SW 1271 (cell line): ENCODE measurements around the gene CTNND2.
"Not testable (repeated sequence)": the region's sequence is repeated elsewhere in the genome, so short reads cannot be mapped to it uniquely, and the experiment has no call there.

ENCODE experiments used
- DNase-seq, 2 experiments: peaks; one replicate each; lab custom pipeline; 2025; lab: John Stamatoyannopoulos, UW

Gene CTNND2

DNA sequence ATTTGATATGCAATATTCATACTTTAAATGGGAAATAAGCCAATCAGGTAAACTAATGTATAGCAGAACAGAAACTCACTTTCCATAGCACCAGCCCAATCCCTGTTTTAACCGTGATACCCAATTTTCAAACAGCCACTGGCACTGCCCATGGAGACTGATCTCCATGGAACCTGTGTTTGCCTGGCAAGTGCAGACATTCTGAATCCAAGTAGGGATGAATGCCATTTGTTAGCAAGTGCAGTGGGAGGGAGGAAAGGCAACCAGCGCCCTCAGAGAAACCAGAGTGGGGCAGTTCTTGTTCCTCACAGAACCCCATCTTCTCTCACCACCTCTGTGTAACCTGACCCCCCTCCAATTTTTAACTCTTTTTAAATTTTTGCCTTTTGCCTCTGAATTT lies 229.1 kb downstream of the CTNND2 start:
- DNase-seq: no peak

DNA sequence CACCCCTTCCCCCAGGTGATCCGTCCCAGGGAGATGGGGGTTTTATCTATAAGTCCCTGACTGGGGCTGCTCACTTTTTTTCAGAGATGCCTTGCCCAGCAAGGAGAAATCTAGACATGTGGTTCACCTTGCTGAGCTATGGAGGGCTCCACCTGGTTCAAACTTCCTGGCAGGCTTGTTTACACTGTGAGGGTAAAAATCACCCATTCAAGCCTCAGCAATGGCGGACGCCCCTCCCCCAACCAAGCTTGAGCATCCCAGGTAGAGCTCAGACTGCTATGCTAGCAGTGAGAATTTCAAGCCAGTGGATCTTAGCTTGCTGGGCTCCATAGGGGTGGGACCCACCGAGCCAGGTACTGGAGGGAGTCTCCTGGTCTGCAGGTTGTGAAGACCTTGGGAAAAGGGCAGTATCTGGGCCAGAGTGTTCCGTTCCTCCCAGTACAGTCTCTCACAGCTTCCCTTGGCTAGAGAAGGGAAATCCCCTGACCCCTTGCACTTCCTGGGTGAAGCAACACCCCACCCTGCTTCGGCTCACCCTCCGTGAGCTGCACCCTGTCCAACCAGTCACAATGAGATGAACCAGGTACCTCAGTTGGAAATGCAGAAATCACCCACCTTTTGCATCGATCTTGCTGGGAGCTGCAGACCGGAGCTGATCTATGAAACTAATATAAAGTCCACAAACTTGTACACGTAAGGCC lies 231.7 kb downstream of the CTNND2 start:
- DNase-seq: no peak

GRCh38 chr5:11658376-11658775 lies 245.9 kb downstream of the CTNND2 start:
- DNase-seq: no peak

- DNase-seq: no peak
Measured at GRCh38 chr5:11656916-11657315, 247.3 kb downstream of the CTNND2 start.

DNA sequence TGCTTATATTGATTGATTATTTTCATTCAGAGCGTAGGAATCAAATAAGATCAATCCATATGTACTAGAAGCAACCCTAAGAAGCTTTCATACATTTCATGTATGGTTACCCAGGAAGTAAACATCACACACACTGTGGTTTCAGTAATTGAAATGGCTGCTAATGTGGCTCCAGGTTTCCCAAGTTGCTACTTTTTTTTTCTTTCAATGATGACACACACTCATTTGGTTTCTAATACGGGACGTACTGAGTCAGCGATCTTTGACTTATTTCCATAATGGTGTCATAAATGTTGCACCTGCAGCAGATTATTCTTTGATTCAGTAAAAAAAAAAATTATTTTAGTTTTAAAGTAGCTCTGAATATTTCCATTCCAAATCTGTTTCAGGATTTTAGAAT lies 248.6 kb downstream of the CTNND2 start:
- no peak for DNase-seq

- DNase-seq: no peak
Measured at GRCh38 chr5:11650936-11651335, 253.3 kb downstream of the CTNND2 start.

GRCh38 chr5:11646141-11646540 lies 258.1 kb downstream of the CTNND2 start:
- DNase-seq: no peak

DNA sequence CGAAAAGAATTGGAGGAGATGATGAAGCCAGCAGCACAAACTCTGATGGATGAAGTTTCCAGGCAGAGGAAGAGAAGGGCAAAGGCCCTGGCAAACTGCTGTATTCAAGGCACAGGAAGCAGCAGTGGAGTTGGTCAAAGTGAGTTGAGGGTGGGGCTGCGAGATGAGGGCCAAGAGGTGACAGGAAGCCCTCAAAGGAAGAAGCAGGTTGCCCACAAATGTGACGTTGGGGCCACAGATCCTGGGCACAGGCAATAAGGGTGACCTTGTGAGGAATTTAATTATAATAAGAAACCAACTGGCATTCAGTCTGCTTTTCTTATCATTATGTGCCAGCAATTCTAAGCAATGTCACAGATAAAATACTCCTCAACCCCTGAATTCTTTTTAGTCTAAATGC lies 261.8 kb downstream of the CTNND2 start:
- no peak for DNase-seq

DNA sequence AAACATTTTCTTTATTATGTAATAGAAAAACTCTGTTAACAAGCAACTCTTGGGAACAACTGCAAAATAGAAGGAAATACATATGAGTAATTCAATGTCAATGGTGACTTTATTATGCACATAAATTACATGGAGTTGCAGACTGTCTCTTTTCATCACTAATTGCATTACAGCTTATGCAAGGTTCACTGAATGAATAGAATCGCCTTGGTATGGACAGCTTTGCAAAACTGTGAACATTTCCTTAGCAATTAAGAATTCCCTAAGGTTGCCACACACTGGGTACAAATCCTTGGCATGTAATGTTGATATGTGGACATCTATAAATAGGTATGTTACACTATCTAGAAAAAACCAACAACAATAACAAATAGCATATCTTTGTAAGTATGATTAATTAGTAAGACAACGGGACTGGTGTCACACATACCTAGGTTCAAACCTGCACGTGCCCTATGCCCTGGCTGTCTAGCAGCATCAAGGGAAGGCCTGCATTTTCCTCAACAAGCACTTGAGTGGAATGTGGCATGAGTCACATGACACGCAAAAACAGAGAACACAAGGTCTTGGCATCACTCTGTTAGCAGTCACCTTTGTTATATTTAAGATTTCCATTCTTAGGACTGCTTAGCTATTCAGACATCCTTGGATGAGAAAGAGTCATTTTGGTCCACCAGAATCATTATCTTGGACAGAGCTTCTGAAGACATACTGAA lies 263.9 kb downstream of the CTNND2 start:
- no peak for DNase-seq

DNA sequence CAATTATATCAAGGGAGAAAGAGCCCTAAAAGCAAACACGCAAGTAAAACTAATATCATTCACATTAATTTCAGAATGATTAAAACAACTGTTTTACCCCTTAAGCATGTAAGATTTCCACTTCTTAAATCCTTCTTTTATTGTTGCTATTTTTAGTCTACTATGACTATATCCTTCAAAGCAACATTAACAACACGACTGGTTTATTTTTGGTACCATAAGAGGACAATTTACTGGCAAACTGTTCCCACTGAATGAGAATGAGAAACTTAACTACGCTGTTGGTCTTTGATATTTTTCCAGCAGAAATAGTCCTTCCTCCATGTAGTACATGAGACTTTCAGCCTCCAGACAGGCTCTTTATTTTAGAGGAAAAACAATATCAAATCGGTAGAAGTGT lies 281.5 kb downstream of the CTNND2 start:
- DNase-seq: no peak

GRCh38 chr5:11620172-11620571 lies 284.1 kb downstream of the CTNND2 start:
- DNase-seq: no peak

- peak in 1 of 2 experiments; percentile 3 for DNase-seq
Measured at GRCh38 chr5:11619339-11620024, 284.8 kb downstream of the CTNND2 start.

- no peak for DNase-seq
Measured at GRCh38 chr5:11617080-11617479, 287.2 kb downstream of the CTNND2 start.

- not testable (repeated sequence) for DNase-seq
Measured at GRCh38 chr5:11616624-11617023, 287.6 kb downstream of the CTNND2 start.

GRCh38 chr5:11611011-11611410 lies 293.2 kb downstream of the CTNND2 start:
- DNase-seq: no peak

- DNase-seq: no peak
Measured at GRCh38 chr5:11609570-11610303, 294.5 kb downstream of the CTNND2 start.

DNA sequence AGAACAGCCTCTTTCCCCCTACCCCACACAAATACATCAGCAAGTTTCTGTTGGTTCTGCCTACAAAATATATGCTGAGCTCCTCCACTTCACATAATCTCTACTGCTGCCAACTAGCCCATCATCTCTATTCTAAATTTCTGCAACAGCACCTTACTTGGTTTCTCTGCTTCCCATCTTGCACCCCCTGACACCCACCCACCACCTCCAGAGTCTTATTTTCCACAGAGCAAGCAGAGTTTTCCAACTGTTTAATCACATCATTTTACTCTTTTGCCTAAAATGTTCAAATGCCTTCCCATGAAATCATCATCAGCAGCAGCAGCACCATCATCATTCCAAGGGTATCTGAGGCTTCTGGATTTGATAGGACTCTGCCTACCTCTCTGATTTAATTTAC lies 295.7 kb downstream of the CTNND2 start:
- no peak for DNase-seq

GRCh38 chr5:11607944-11608483 lies 296.2 kb downstream of the CTNND2 start:
- no peak for DNase-seq

DNA sequence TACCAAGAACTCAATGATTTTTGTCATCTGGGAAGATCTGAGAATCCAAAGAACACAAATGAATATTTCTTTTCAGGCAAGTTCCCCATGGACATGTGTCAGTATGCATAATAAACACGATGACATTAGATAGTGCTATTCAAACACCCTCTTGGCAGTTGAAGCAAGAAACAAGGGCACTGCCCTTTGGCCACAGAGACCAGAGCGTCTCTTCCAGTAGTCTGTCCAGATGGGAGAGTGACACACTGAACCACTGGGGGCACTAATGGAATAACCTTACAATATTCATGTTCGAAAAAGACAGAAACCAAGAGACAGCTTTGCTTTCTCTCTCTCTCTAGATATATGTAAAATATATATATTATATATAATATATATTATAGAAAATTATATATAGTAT lies 301.9 kb downstream of the CTNND2 start:
- no peak for DNase-seq

GRCh38 chr5:11599499-11599898 lies 304.7 kb downstream of the CTNND2 start:
- no peak for DNase-seq

- DNase-seq: no peak
Measured at GRCh38 chr5:11596657-11597071, 307.6 kb downstream of the CTNND2 start.

- no peak for DNase-seq
Measured at GRCh38 chr5:11596185-11596584, 308.1 kb downstream of the CTNND2 start.
